ENCODE results near the gene BMPR2. TPM values are rescaled to one million over a fixed set of nuclear protein-coding genes. Genes with fewer than 3 reads are reported as not detected.
"Not testable (repeated sequence)": the region's sequence is repeated elsewhere in the genome, so short reads cannot be mapped to it uniquely, and the experiment has no call there.

The BMPR2 gene
- total RNA-seq, 1 donor from 2014 or later, result 74.6 TPM

- DNase-seq (ENCODE audit: low spot score), result no peak
These were observed 6.6 kb downstream of the BMPR2 start for GRCh38 chr2:202382684-202383083.

GRCh38 chr2:202386495-202386894 lies 10.4 kb downstream of the BMPR2 start:
- DNase-seq (ENCODE audit: low spot score), result not testable (repeated sequence)

- no peak for DNase-seq (ENCODE audit: low spot score)
These were observed 11.6 kb downstream of the BMPR2 start for GRCh38 chr2:202387608-202388342.

GRCh38 chr2:202400941-202401340 lies 24.8 kb downstream of the BMPR2 start:
- DNase-seq (ENCODE audit: low spot score), result no peak

GRCh38 chr2:202405798-202406197 lies 29.7 kb downstream of the BMPR2 start:
- no peak for DNase-seq (ENCODE audit: low spot score)

- no peak for DNase-seq (ENCODE audit: low spot score)
These were observed 30.4 kb downstream of the BMPR2 start for GRCh38 chr2:202406445-202406978.

GRCh38 chr2:202408546-202409140 lies 32.5 kb downstream of the BMPR2 start:
- no peak for DNase-seq (ENCODE audit: low spot score)

- no peak for DNase-seq (ENCODE audit: low spot score)
These were observed 34.0 kb downstream of the BMPR2 start for GRCh38 chr2:202410092-202410491.

GRCh38 chr2:202411097-202411496 lies 35.0 kb downstream of the BMPR2 start:
- DNase-seq (ENCODE audit: low spot score), result no peak

- no peak for DNase-seq (ENCODE audit: low spot score)
These were observed 41.9 kb downstream of the BMPR2 start for GRCh38 chr2:202418027-202418426.

- no peak for DNase-seq (ENCODE audit: low spot score)
These were observed 42.4 kb downstream of the BMPR2 start for GRCh38 chr2:202418511-202418910.

GRCh38 chr2:202423139-202423538 lies 47.0 kb downstream of the BMPR2 start:
- DNase-seq (ENCODE audit: low spot score), result no peak

- DNase-seq (ENCODE audit: low spot score), result no peak
These were observed 48.9 kb downstream of the BMPR2 start for GRCh38 chr2:202425036-202425435.

GRCh38 chr2:202426751-202427150 lies 50.6 kb downstream of the BMPR2 start:
- DNase-seq (ENCODE audit: low spot score), result no peak

- DNase-seq (ENCODE audit: low spot score), result no peak
These were observed 53.2 kb downstream of the BMPR2 start for GRCh38 chr2:202429164-202429980.

GRCh38 chr2:202432776-202433175 lies 56.6 kb downstream of the BMPR2 start:
- no peak for DNase-seq (ENCODE audit: low spot score)

GRCh38 chr2:202434472-202434871 lies 58.3 kb downstream of the BMPR2 start:
- no peak for DNase-seq (ENCODE audit: low spot score)

- DNase-seq (ENCODE audit: low spot score), result no peak
These were observed 60.5 kb downstream of the BMPR2 start for GRCh38 chr2:202436626-202437025.

GRCh38 chr2:202440117-202440516 lies 64.0 kb downstream of the BMPR2 start:
- not testable (repeated sequence) for DNase-seq (ENCODE audit: low spot score)

- no peak for DNase-seq (ENCODE audit: low spot score)
These were observed 66.8 kb downstream of the BMPR2 start for GRCh38 chr2:202442882-202443281.

- DNase-seq (ENCODE audit: low spot score), result no peak
These were observed 67.9 kb downstream of the BMPR2 start for GRCh38 chr2:202444000-202444399.

GRCh38 chr2:202449344-202449743 lies 73.2 kb downstream of the BMPR2 start:
- no peak for DNase-seq (ENCODE audit: low spot score)

All from ureter (tissue), 1 donor.